Measurements from ENCODE around the gene ENTR1.
A peak's percentile ranks its signal among the peaks of the same experiment; 100 is the strongest.

The ENTR1 gene

DNA sequence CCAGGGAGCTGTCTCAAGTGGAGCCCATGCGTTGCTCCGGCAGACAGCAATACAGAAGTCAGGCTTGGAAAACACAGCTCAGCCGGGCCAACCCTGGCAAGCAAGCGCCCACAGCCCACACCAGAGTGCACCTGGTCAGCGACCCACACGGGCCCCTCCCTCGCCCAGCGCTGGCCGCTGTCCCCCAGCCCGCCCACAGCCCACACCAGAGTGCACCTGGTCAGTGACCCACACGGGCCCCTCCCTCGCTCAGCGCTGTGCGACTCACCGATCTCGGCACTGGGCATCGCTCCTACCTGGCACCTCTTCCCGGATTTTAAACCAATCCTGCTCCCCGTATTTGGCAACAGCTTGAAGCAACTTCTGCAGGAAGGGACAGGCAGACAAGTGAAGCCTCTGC, 23.2 kb downstream of the ENTR1 start:
- no peak overlapping the region for H3K4me3 ChIP-seq (ENCODE audit: insufficient read depth, low read depth, low read length, poor library complexity, severe bottlenecking)
- no peak overlapping the region for H3K27ac ChIP-seq (ENCODE audit: insufficient read depth, low read length, poor library complexity, severe bottlenecking)
- peaks cover 10% of the 10 kb centered on the region for H3K4me1 ChIP-seq (ENCODE audit: control insufficient read depth, insufficient read depth, low read length, poor library complexity, severe bottlenecking)
- no peaks in the 10 kb centered on the region for H3K27me3 ChIP-seq (replicated peaks; ENCODE audit: control insufficient read depth, insufficient read depth, low read length, poor library complexity, severe bottlenecking)
- no peaks in the 10 kb centered on the region for H3K9me3 ChIP-seq (ENCODE audit: control insufficient read depth, low read length)
- peaks cover 58% of the 10 kb centered on the region for H3K36me3 ChIP-seq (ENCODE audit: control insufficient read depth, insufficient read depth, low read length)
- DNase-seq, result no peak

DNA sequence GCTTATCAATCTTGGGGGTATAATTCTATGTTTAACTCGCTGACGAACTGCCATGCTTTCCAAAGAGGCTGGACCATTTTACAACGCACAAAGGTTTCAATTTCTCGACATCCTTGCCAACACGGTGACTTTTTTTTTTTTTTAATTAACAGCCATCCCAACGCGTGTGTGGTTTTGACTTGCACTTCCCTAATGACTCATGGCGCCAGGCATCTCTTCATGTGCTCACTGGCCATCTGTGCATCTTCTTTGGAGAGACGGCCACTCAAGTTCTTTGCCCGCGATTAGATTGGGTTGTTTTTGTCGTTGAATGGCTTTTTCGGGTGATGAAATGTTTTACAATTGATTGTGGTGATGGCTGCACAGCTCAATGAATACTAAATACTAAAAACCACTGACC, 24.4 kb downstream of the ENTR1 start:
- Histone ChIP-seq H3K36me3 (ENCODE audit: control insufficient read depth, insufficient read depth, low read length) (peaks cover 57% of the 10 kb centered on the region), H3K27ac (ENCODE audit: insufficient read depth, low read length, poor library complexity, severe bottlenecking) (no peak overlapping the region), H3K4me3 (ENCODE audit: insufficient read depth, low read depth, low read length, poor library complexity, severe bottlenecking) (no peak overlapping the region), H3K27me3 (replicated peaks; ENCODE audit: control insufficient read depth, insufficient read depth, low read length, poor library complexity, severe bottlenecking) (no peaks in the 10 kb centered on the region), H3K9me3 (ENCODE audit: control insufficient read depth, low read length) (no peaks in the 10 kb centered on the region), H3K4me1 (ENCODE audit: control insufficient read depth, insufficient read depth, low read length, poor library complexity, severe bottlenecking) (peaks cover 10% of the 10 kb centered on the region)
- DNase-seq, result no peak

DNA sequence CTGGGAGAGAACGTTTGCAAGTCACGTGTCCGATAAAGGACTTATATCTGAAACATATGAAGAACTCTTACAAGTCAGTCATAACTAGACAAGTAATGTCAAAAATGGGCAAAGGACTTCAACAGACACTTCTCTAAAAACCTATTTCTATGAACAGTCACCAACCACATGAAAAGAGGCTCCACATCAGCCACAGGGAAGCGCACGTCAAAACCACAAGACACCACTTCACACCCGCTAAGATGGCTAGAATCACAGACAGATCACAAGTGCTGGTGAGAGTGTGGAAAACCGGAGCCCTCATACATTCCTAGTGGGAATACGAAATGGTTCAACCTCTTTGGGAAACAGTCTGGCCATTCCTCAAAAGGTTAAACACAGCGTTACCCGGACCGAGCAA, 25.4 kb downstream of the ENTR1 start:
- DNase-seq, result peak; percentile 32 to 40 (median 39)
- Histone ChIP-seq H3K36me3 (ENCODE audit: control insufficient read depth, insufficient read depth, low read length) (peaks cover 64% of the 10 kb centered on the region), H3K4me3 (ENCODE audit: insufficient read depth, low read depth, low read length, poor library complexity, severe bottlenecking) (no peak overlapping the region), H3K4me1 (ENCODE audit: control insufficient read depth, insufficient read depth, low read length, poor library complexity, severe bottlenecking) (peaks cover 10% of the 10 kb centered on the region), H3K27ac (ENCODE audit: insufficient read depth, low read length, poor library complexity, severe bottlenecking) (no peak overlapping the region), H3K27me3 (replicated peaks; ENCODE audit: control insufficient read depth, insufficient read depth, low read length, poor library complexity, severe bottlenecking) (no peaks in the 10 kb centered on the region), H3K9me3 (ENCODE audit: control insufficient read depth, low read length) (no peaks in the 10 kb centered on the region)

DNA sequence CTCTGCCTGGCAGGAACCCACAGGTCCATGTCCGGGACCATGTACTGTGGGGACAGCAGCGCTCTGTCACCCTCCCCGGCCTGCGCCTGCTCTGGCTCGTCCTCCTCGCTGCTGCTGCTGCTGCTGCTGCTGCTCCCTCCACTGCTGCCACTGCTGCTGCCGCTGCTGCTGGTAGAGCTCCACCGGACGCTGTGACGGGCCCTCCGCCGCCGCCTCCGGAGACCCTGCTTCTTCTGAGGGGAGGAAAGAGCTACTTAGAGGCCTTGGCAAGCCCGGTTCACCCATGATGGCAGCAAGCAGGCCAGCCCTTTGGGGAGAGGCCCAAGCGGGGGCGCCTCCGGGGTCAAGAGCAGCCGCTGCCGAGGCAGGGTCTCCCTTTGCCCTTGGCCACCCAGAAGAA, 27.0 kb downstream of the ENTR1 start:
- H3K9me3 ChIP-seq (ENCODE audit: control insufficient read depth, low read length), result no peaks in the 10 kb centered on the region
- peaks cover 10% of the 10 kb centered on the region for H3K4me1 ChIP-seq (ENCODE audit: control insufficient read depth, insufficient read depth, low read length, poor library complexity, severe bottlenecking)
- H3K4me3 ChIP-seq (ENCODE audit: insufficient read depth, low read depth, low read length, poor library complexity, severe bottlenecking), result no peak overlapping the region
- peaks cover 57% of the 10 kb centered on the region for H3K36me3 ChIP-seq (ENCODE audit: control insufficient read depth, insufficient read depth, low read length)
- H3K27me3 ChIP-seq (replicated peaks; ENCODE audit: control insufficient read depth, insufficient read depth, low read length, poor library complexity, severe bottlenecking), result no peaks in the 10 kb centered on the region
- DNase-seq, result no peak
- H3K27ac ChIP-seq (ENCODE audit: insufficient read depth, low read length, poor library complexity, severe bottlenecking), result no peak overlapping the region

DNA sequence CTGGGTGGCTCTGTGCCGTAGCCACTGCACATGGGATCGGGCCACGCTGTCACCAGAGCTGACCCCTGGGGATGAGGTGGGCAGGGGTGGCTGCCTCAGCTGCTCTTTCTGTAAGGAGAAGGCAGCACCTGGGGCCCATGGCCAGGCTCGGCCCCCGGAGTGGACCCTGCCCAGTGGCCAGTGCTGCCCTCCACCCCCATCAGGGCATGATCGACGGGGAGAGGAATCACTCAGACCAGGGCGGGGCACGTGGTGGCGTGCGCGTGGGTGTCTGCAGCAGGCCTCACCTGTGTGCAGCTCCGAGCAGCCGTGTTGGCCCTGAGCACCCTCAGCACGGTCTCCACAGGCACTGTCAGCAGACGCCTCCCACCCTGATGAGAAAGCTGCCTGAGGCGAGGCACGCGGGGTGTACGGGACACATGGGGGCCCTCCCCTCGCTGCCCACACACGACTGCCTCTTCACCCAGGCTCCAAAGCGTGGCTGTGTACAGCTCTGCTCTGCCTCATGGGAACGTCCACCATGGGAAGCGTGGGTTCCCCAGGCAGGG, 28.4 kb downstream of the ENTR1 start:
- H3K4me3 ChIP-seq (ENCODE audit: insufficient read depth, low read depth, low read length, poor library complexity, severe bottlenecking), result no peak overlapping the region
- peaks cover 46% of the 10 kb centered on the region for H3K36me3 ChIP-seq (ENCODE audit: control insufficient read depth, insufficient read depth, low read length)
- no peak overlapping the region for H3K27ac ChIP-seq (ENCODE audit: insufficient read depth, low read length, poor library complexity, severe bottlenecking)
- no peaks in the 10 kb centered on the region for H3K27me3 ChIP-seq (replicated peaks; ENCODE audit: control insufficient read depth, insufficient read depth, low read length, poor library complexity, severe bottlenecking)
- H3K9me3 ChIP-seq (ENCODE audit: control insufficient read depth, low read length), result no peaks in the 10 kb centered on the region
- no peak for DNase-seq
- peaks cover 10% of the 10 kb centered on the region for H3K4me1 ChIP-seq (ENCODE audit: control insufficient read depth, insufficient read depth, low read length, poor library complexity, severe bottlenecking)

DNA sequence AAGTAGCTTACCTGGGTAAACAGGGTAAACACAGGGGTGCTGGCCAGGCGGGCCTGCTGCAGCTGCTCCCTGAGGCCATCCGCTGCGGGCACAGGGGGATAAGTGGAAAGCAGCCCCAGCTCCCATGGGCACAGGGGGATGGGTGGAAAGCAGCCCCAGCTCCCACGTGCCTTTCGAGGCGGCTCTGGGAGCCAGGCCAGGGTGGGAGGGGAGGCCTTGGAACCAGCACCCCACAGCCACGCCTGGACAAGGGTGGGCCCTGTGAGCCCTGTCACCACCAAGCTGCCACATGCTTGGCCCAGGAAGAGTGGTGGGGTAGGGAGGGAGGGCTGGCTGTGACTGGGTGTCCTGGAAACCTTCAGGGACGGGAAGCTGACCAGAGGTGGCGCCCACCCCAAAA, 29.1 kb downstream of the ENTR1 start:
- peaks cover 10% of the 10 kb centered on the region for H3K4me1 ChIP-seq (ENCODE audit: control insufficient read depth, insufficient read depth, low read length, poor library complexity, severe bottlenecking)
- no peak overlapping the region for H3K4me3 ChIP-seq (ENCODE audit: insufficient read depth, low read depth, low read length, poor library complexity, severe bottlenecking)
- H3K9me3 ChIP-seq (ENCODE audit: control insufficient read depth, low read length), result no peaks in the 10 kb centered on the region
- no peak overlapping the region for H3K27ac ChIP-seq (ENCODE audit: insufficient read depth, low read length, poor library complexity, severe bottlenecking)
- H3K27me3 ChIP-seq (replicated peaks; ENCODE audit: control insufficient read depth, insufficient read depth, low read length, poor library complexity, severe bottlenecking), result no peaks in the 10 kb centered on the region
- no peak for DNase-seq
- H3K36me3 ChIP-seq (ENCODE audit: control insufficient read depth, insufficient read depth, low read length), result peaks cover 43% of the 10 kb centered on the region

DNA sequence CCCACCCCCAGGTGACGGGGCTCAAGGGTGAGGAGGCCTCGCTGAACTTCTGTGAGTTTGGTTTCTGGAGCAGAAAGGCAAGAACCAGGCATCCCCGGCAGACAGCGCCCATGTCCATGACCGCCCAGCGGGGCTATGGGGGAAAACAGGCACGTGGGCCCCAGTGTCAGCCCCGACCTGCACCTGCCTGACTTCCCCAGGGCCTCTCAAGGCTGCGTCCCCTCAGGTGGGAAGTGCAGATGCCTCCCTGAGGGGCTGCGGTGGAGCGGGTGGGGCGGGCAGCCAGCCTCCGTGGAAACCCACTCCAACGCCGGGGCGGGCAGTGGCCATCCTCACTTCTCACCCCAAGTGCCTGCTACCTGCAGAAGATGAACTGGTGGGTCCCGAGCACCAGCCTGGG, 30.0 kb downstream of the ENTR1 start:
- H3K27ac ChIP-seq (ENCODE audit: insufficient read depth, low read length, poor library complexity, severe bottlenecking), result no peak overlapping the region
- no peak overlapping the region for H3K4me3 ChIP-seq (ENCODE audit: insufficient read depth, low read depth, low read length, poor library complexity, severe bottlenecking)

DNA sequence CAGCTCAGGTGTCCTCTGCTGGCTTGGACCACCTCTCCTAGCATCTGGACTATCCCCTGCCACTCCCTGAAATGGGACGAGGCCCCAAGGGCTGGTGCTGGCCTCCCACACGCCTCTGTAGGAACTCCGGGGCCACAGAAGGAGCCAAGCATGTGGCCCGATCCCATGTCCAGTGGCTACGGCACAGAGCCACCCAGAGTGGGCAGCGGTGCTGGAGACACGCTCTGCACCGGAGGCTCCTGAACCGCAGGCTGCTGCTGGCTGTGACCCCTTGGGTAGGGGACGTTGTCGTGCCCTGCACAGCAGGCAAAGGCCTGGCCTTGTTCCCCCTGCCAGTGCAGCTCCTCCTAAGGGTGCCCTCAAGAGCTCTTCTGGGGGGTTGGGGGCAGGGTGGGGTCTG, 30.5 kb downstream of the ENTR1 start:
- no peak for DNase-seq
- Histone ChIP-seq H3K27me3 (replicated peaks; ENCODE audit: control insufficient read depth, insufficient read depth, low read length, poor library complexity, severe bottlenecking) (no peaks in the 10 kb centered on the region), H3K36me3 (ENCODE audit: control insufficient read depth, insufficient read depth, low read length) (peaks cover 43% of the 10 kb centered on the region), H3K9me3 (ENCODE audit: control insufficient read depth, low read length) (no peaks in the 10 kb centered on the region), H3K27ac (ENCODE audit: insufficient read depth, low read length, poor library complexity, severe bottlenecking) (no peak overlapping the region), H3K4me1 (ENCODE audit: control insufficient read depth, insufficient read depth, low read length, poor library complexity, severe bottlenecking) (peaks cover 4% of the 10 kb centered on the region), H3K4me3 (ENCODE audit: insufficient read depth, low read depth, low read length, poor library complexity, severe bottlenecking) (no peak overlapping the region)

More for the DNA sequence above, 30.0 kb downstream of the ENTR1 start:
- H3K9me3 ChIP-seq (ENCODE audit: control insufficient read depth, low read length), result no peaks in the 10 kb centered on the region
- H3K27me3 ChIP-seq (replicated peaks; ENCODE audit: control insufficient read depth, insufficient read depth, low read length, poor library complexity, severe bottlenecking), result no peaks in the 10 kb centered on the region
- peaks cover 9% of the 10 kb centered on the region for H3K4me1 ChIP-seq (ENCODE audit: control insufficient read depth, insufficient read depth, low read length, poor library complexity, severe bottlenecking)
- no peak for DNase-seq
- peaks cover 43% of the 10 kb centered on the region for H3K36me3 ChIP-seq (ENCODE audit: control insufficient read depth, insufficient read depth, low read length)

DNA sequence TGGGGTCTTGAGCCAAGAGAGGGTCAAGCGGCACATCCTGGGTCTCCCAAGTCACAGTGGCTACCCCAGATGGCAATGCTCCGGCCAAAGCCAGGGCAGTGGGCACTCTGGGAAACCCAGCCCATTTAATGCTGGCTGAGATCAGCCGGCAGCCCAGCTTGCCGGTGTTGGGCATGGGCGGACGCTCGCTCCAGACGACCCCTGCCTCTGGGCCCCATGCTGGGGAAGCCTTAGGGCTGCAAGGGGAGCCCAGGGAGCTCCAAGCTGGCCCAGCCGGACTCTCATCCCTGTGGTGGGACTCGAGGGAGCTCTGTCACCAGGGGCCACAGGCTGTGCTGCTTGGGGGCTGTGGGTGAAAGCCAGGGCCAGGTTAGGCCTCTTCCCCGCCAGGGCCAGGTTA, 31.0 kb downstream of the ENTR1 start:
- Histone ChIP-seq H3K4me1 (ENCODE audit: control insufficient read depth, insufficient read depth, low read length, poor library complexity, severe bottlenecking) (no peaks in the 10 kb centered on the region), H3K36me3 (ENCODE audit: control insufficient read depth, insufficient read depth, low read length) (peaks cover 41% of the 10 kb centered on the region), H3K27me3 (replicated peaks; ENCODE audit: control insufficient read depth, insufficient read depth, low read length, poor library complexity, severe bottlenecking) (no peaks in the 10 kb centered on the region), H3K4me3 (ENCODE audit: insufficient read depth, low read depth, low read length, poor library complexity, severe bottlenecking) (no peak overlapping the region), H3K27ac (ENCODE audit: insufficient read depth, low read length, poor library complexity, severe bottlenecking) (no peak overlapping the region), H3K9me3 (ENCODE audit: control insufficient read depth, low read length) (no peaks in the 10 kb centered on the region)
- no peak for DNase-seq

DNA sequence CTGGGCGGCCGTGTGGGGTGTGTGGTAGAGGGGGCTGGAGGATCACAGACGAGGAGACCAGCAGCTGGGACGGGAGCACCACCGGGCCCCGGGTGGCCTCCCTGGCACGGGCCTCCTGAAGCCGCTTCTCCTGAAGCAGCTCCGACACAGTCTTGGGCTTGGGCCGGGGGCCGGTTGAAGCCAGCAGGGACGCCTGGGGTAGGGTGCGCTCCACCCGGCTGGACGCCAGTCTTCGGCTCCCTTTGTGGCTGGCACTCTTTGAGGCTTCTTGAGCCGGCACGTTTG, 31.5 kb downstream of the ENTR1 start:
- Histone ChIP-seq H3K9me3 (ENCODE audit: control insufficient read depth, low read length) (no peaks in the 10 kb centered on the region), H3K4me1 (ENCODE audit: control insufficient read depth, insufficient read depth, low read length, poor library complexity, severe bottlenecking) (no peaks in the 10 kb centered on the region), H3K27ac (ENCODE audit: insufficient read depth, low read length, poor library complexity, severe bottlenecking) (no peak overlapping the region), H3K4me3 (ENCODE audit: insufficient read depth, low read depth, low read length, poor library complexity, severe bottlenecking) (no peak overlapping the region), H3K36me3 (ENCODE audit: control insufficient read depth, insufficient read depth, low read length) (peaks cover 36% of the 10 kb centered on the region), H3K27me3 (replicated peaks; ENCODE audit: control insufficient read depth, insufficient read depth, low read length, poor library complexity, severe bottlenecking) (no peaks in the 10 kb centered on the region)
- DNase-seq, result no peak
